Tibial nerve (tissue), 4 donors: Measurements from ENCODE around the gene DNAJC5.
"Not testable (repeated sequence)": the region's sequence is repeated elsewhere in the genome, so short reads cannot be mapped to it uniquely, and the experiment has no call there.

Source experiments
- EP300 ChIP-seq, 2 donors: sonication (generic); formaldehyde crosslinking; IDR thresholded peaks; one replicate each; pipeline ENCODE4 v1.6.1; 2017; ENCODE audit warnings: antibody characterized with exemption in 2 of 2, mild to moderate bottlenecking in 1 of 2
- TF ChIP-seq, protein P1 (sequence below), 5 experiments: fragments of 200-600 bp in 3 of 5; fragments of 450-650 bp in 2 of 5; sonication (generic) in 3 of 5; IDR thresholded peaks; one replicate each; pipeline ENCODE4 v1.5.1; 2016 to 2019; ENCODE audit warnings: antibody characterized with exemption in 5 of 5, mild to moderate bottlenecking in 3 of 5, moderate library complexity in 2 of 5

DNA sequence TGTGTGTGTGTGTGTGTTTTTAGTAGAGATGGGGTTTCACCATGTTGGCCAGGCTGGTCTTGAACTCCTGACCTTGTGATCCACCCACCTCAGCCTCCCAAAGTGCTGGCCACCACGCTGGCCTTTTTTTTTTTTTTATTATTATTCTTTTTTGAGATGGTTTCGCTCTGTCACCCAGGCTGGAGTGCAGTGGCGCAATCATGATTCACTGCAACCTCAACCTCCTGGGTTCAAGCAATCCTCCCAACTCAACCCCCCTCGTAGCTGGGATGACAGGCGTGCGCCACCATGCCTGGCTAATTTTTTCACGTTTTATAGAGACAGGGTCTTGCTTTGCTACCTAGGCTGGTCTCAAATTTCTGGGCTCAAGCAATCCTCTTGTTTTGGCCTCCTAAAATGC, 20.7 kb upstream of the DNAJC5 start:
- TF ChIP-seq, protein P1, sequence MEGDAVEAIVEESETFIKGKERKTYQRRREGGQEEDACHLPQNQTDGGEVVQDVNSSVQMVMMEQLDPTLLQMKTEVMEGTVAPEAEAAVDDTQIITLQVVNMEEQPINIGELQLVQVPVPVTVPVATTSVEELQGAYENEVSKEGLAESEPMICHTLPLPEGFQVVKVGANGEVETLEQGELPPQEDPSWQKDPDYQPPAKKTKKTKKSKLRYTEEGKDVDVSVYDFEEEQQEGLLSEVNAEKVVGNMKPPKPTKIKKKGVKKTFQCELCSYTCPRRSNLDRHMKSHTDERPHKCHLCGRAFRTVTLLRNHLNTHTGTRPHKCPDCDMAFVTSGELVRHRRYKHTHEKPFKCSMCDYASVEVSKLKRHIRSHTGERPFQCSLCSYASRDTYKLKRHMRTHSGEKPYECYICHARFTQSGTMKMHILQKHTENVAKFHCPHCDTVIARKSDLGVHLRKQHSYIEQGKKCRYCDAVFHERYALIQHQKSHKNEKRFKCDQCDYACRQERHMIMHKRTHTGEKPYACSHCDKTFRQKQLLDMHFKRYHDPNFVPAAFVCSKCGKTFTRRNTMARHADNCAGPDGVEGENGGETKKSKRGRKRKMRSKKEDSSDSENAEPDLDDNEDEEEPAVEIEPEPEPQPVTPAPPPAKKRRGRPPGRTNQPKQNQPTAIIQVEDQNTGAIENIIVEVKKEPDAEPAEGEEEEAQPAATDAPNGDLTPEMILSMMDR (IDR thresholded peaks at IDR 0.05) = not testable (repeated sequence)
- TF ChIP-seq EP300 (IDR thresholded peaks at IDR 0.05) = not testable (repeated sequence)
